ENCODE measurements around the gene ACER1. TPM values are rescaled to one million over a fixed set of nuclear protein-coding genes. Genes with fewer than 3 reads are reported as not detected.

Gene ACER1, protein sequence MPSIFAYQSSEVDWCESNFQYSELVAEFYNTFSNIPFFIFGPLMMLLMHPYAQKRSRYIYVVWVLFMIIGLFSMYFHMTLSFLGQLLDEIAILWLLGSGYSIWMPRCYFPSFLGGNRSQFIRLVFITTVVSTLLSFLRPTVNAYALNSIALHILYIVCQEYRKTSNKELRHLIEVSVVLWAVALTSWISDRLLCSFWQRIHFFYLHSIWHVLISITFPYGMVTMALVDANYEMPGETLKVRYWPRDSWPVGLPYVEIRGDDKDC
- under 1 TPM in 1 of 2 donors, not detected in 1; 0.11 TPM for total RNA-seq
- polyA plus RNA-seq (ENCODE audit: insufficient read length in 2 of 2): under 1 TPM in 1 of 2 donors, not detected in 1; 0.11 TPM
- long read RNA-seq, donor 1: 0 reads
- long read RNA-seq, donor 2: 0 reads
- long read RNA-seq, donor 3: 0 reads
- long read RNA-seq, donor 4: 0 reads

DNA sequence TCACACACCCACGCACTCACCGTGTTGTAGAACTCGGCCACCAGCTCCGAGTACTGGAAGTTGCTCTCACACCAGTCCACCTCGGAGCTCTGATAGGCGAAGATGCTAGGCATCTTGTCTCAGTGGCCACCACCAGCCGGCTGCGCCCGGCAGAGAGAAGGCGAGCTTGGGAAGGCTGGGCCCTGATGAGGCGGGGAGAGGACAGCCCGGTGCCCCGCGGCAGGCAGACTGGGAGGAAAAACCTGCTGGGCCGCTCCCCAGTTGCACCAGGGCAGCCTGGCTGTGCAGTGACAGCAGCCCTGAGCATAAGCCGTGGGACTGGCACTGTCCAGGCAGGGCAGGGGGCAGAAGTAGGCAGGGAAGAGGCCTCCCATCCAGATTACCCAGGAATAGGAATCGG, at the start of gene ACER1:
Gene ACER1, minus strand, starts transcription at position 174 of the 400 bp plus-strand sequence. Its CDS starts 61 bp downstream, at position 113.
- H3K9me3 ChIP-seq (ENCODE audit: control insufficient read depth, insufficient read depth, low read length): no peaks in the 10 kb centered on the region
- H3K4me1 ChIP-seq (ENCODE audit: control insufficient read depth, insufficient read depth, low read length): no peaks in the 10 kb centered on the region
- no peak for DNase-seq (ENCODE audit: low read depth in 4 of 6, low spot score in 6 of 6)
- H3K27me3 ChIP-seq (ENCODE audit: control insufficient read depth, insufficient read depth, low read length): no peaks in the 10 kb centered on the region
- no peak within 1 kb of the TSS for H3K4me3 ChIP-seq (ENCODE audit: low read depth, low read length)
- 79% methylated on average over 15 of the region's 17 CpGs for WGBS (ENCODE audit: insufficient coverage)
- no peaks in the 10 kb centered on the region for H3K36me3 ChIP-seq (ENCODE audit: control insufficient read depth, insufficient read depth, low read length)
- no peak within 1 kb of the TSS for H3K27ac ChIP-seq (ENCODE audit: low read depth, low read length)

DNA sequence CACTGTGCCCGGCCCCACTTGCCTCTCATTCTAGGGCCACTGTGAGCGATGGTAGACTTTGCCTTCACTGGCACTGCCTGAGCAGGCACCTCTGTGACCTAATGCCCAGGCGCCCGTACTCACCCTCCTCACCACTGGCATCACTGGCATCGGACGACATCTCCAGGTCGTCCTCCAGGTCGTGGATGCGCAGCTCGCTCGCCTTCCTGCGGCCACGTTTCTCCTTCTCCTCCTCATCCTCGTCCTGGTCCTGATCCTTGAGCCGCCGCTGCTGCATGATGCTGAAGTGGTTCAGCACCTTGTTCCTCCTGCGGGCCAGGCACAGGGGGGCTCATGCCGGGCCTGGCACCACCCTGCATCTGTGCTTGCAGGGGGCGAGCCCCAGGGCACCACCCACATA, 49.8 kb upstream of the ACER1 start:
- Histone ChIP-seq H3K27me3 (ENCODE audit: control insufficient read depth, insufficient read depth, low read length) (no peaks in the 10 kb centered on the region), H3K4me1 (ENCODE audit: control insufficient read depth, insufficient read depth, low read length) (no peaks in the 10 kb centered on the region), H3K4me3 (ENCODE audit: low read depth, low read length) (no peak overlapping the region), H3K9me3 (ENCODE audit: control insufficient read depth, insufficient read depth, low read length) (no peaks in the 10 kb centered on the region), H3K27ac (ENCODE audit: low read depth, low read length) (no peak overlapping the region), H3K36me3 (ENCODE audit: control insufficient read depth, insufficient read depth, low read length) (peaks cover 98% of the 10 kb centered on the region)
- DNase-seq (ENCODE audit: low read depth in 4 of 6, low spot score in 6 of 6): no peak
- WGBS (ENCODE audit: insufficient coverage): 96% methylated on average over 19 of the region's 19 CpGs

DNA sequence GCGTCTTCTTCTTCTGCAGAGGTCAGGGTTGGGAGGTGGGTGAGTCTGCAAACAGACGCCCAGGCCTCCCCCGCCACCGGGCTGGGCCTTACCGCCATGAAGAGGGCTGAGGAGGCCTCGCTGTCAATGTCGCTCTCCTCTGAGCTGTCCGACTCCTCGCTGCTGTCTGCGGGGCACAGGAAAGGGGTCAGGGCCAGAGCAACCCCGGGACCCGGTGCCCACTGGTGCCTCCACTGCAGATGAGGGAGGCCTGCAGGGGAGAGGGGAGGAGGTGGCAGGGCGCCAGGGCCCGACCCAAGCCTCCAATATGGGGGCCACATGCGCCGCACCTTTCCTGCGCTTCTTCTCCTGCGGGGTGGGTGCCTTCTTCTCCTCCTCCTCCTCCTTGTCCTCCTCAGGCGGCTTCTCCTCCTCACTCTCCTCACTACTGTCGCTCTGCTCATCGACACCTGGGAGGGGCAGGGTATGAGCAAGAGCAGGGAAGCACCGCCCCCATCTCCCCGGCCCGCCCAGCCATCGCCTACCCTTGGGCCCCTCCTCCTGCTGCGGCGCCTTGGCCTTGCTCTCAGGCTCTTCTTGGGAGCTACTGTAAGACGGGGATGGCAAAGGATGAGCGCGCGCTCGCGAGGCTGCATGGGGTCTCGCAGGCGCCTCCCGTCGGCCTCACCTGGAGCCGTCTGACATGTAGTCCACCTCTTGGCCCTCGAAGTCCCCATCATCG, 47.8 kb upstream of the ACER1 start:
- Histone ChIP-seq H3K9me3 (ENCODE audit: control insufficient read depth, insufficient read depth, low read length) (no peaks in the 10 kb centered on the region), H3K36me3 (ENCODE audit: control insufficient read depth, insufficient read depth, low read length) (peaks cover 90% of the 10 kb centered on the region), H3K4me3 (ENCODE audit: low read depth, low read length) (no peak overlapping the region), H3K4me1 (ENCODE audit: control insufficient read depth, insufficient read depth, low read length) (no peaks in the 10 kb centered on the region), H3K27ac (ENCODE audit: low read depth, low read length) (no peak overlapping the region), H3K27me3 (ENCODE audit: control insufficient read depth, insufficient read depth, low read length) (no peaks in the 10 kb centered on the region)
- no peak for DNase-seq (ENCODE audit: low read depth in 4 of 6, low spot score in 6 of 6)
- 98% methylated on average over 32 of the region's 40 CpGs for WGBS (ENCODE audit: insufficient coverage)

DNA sequence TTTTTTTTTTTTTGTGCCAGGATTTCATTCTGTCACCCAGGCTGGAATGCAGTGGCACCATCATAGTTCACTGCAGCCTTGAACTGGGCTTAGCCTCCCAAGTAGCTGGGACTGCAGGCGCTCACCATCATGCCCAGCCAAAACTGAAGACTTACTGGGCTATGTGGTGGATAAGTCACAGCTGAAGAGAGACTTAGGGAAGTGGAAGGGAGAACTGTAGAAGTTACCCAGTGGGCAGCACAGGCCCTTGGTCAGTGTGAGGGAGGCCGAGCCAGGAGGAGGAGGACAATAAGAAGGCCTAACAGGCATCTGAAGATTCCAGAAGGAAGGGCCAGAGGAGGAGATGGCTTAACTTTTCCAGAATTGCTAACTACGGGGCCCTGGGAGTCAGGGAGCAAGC, 46.3 kb upstream of the ACER1 start:
- no peak overlapping the region for H3K4me3 ChIP-seq (ENCODE audit: low read depth, low read length)
- H3K4me1 ChIP-seq (ENCODE audit: control insufficient read depth, insufficient read depth, low read length): no peaks in the 10 kb centered on the region
- H3K27ac ChIP-seq (ENCODE audit: low read depth, low read length): no peak overlapping the region
- WGBS (ENCODE audit: insufficient coverage): 100% methylated on average over 3 of the region's 3 CpGs
- peaks cover 90% of the 10 kb centered on the region for H3K36me3 ChIP-seq (ENCODE audit: control insufficient read depth, insufficient read depth, low read length)
- no peak for DNase-seq (ENCODE audit: low read depth in 4 of 6, low spot score in 6 of 6)
- no peaks in the 10 kb centered on the region for H3K27me3 ChIP-seq (ENCODE audit: control insufficient read depth, insufficient read depth, low read length)
- H3K9me3 ChIP-seq (ENCODE audit: control insufficient read depth, insufficient read depth, low read length): no peaks in the 10 kb centered on the region

DNA sequence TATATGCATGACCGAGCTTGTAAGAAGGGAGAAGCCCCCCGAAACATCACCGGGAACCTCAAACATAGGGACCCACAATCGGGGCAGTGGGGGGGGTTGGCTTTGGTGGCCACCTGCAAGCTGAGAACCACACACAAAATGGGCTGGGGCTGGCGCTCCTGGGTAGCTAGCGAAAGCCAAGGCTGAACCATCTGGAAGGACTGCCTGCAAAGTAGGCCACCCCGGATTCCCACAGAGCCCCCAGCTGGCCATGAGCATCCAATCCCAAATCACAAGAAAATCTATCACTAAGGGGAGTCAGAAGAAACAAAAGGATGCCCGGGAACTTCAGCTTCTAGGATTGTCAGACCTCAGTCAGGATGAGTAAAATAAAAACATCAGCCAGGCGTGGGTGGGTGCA, 45.1 kb upstream of the ACER1 start:
- Histone ChIP-seq H3K9me3 (ENCODE audit: control insufficient read depth, insufficient read depth, low read length) (no peaks in the 10 kb centered on the region), H3K27ac (ENCODE audit: low read depth, low read length) (peak overlapping the region; percentile 33), H3K36me3 (ENCODE audit: control insufficient read depth, insufficient read depth, low read length) (peaks cover 86% of the 10 kb centered on the region), H3K27me3 (ENCODE audit: control insufficient read depth, insufficient read depth, low read length) (no peaks in the 10 kb centered on the region), H3K4me3 (ENCODE audit: low read depth, low read length) (no peak overlapping the region), H3K4me1 (ENCODE audit: control insufficient read depth, insufficient read depth, low read length) (peaks cover 12% of the 10 kb centered on the region)
- WGBS (ENCODE audit: insufficient coverage): 90% methylated on average over 5 of the region's 9 CpGs
- no peak for DNase-seq (ENCODE audit: low read depth in 4 of 6, low spot score in 6 of 6)

DNA sequence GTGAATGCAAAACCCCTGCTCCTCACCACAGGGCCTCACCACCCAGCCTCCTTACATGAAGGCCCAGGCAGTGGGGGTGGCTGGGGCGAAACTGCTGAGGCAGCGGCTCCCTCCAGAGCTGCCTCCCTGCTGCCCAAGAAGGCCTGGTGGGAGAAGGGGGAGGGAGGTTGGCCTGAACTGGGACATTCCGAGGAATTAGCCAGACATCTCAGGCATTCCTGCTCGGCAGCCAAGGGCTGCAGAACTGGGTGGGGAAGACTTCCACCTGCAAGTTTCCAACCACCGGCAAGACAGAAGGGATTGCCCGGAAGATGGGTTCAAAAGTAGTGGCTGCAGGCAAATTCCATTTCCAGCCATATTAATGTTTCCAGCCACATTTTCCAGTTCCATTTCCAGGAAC, 44.6 kb upstream of the ACER1 start:
- WGBS (ENCODE audit: insufficient coverage): 56% methylated on average over 2 of the region's 6 CpGs
- no peak for DNase-seq (ENCODE audit: low read depth in 4 of 6, low spot score in 6 of 6)
- Histone ChIP-seq H3K4me1 (ENCODE audit: control insufficient read depth, insufficient read depth, low read length) (peaks cover 12% of the 10 kb centered on the region), H3K36me3 (ENCODE audit: control insufficient read depth, insufficient read depth, low read length) (peaks cover 82% of the 10 kb centered on the region), H3K9me3 (ENCODE audit: control insufficient read depth, insufficient read depth, low read length) (no peaks in the 10 kb centered on the region), H3K27ac (ENCODE audit: low read depth, low read length) (no peak overlapping the region), H3K27me3 (ENCODE audit: control insufficient read depth, insufficient read depth, low read length) (no peaks in the 10 kb centered on the region), H3K4me3 (ENCODE audit: low read depth, low read length) (no peak overlapping the region)

DNA sequence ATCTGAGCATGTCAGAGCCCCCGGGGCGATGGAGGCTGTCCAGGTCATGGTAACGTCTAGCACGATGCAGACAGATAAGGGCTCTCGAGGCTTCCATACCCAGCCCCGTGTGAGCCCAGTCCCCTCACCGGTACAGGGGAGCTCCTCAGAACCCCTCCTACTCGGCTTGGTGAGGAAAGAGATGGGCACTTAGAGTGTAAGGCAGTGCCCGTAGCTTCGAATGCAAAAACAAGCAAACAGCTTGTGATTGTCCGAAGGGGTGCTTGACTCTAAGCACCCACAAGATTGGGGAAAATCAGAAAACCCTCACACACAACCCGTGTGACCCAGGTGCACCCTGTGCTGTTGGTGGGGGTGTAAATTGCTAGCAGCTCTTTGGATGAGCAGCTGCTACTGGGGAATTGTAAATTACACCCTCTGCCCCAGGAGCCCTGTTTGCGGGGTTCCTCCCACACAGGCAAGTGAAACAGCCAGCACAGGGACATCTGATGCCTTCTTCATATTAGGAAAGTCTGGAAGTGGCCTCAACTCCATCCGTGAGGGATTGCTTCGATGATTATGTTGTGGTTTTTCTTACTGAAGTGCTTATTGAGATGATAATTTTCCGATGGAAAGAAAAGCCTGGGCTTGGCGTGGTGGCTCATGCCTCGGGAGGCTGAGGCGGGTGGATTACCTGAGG, 43.2 kb upstream of the ACER1 start:
- no peaks in the 10 kb centered on the region for H3K27me3 ChIP-seq (ENCODE audit: control insufficient read depth, insufficient read depth, low read length)
- no peak overlapping the region for H3K4me3 ChIP-seq (ENCODE audit: low read depth, low read length)
- H3K27ac ChIP-seq (ENCODE audit: low read depth, low read length): no peak overlapping the region
- DNase-seq (ENCODE audit: low read depth in 4 of 6, low spot score in 6 of 6): no peak
- H3K4me1 ChIP-seq (ENCODE audit: control insufficient read depth, insufficient read depth, low read length): peaks cover 23% of the 10 kb centered on the region
- peaks cover 68% of the 10 kb centered on the region for H3K36me3 ChIP-seq (ENCODE audit: control insufficient read depth, insufficient read depth, low read length)
- H3K9me3 ChIP-seq (ENCODE audit: control insufficient read depth, insufficient read depth, low read length): no peaks in the 10 kb centered on the region
- WGBS (ENCODE audit: insufficient coverage): 85% methylated on average over 7 of the region's 19 CpGs

DNA sequence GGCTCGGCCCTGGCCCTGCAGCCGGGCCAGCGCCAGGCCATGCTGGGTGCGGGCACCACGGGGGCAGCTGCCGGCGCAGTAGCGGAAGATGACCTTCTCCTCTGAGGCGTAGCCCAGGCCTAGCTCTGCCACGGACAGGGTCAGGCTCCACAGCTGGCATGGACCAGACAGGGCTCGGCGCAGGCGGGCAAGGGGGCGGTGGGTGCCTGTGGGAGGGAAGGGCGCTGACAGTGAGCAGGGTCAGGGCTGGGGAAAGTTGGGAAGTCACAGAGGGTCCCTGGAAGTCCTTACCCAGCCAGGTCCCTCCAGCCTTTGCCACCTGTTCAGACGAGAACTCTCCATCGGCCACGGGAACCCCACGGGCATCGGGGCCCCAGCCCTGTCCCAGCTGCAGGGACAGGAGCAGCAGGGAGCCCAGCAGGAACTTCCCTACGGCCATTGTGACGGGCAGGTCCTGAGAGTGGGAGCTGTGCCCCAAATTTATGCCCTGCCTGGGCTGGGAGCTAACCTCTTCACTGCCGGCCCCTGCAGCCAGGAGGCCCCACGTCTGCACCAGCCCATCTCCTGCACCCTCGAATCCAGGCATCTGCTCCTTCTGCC, 42.1 kb upstream of the ACER1 start, which contains the start of gene PSPN:
Gene PSPN, minus strand, starts transcription at position 523 of the 600 bp plus-strand sequence. Its CDS starts 84 bp downstream, at position 439.
- peaks cover 29% of the 10 kb centered on the region for H3K4me1 ChIP-seq (ENCODE audit: control insufficient read depth, insufficient read depth, low read length)
- DNase-seq (ENCODE audit: low read depth in 4 of 6, low spot score in 6 of 6): no peak
- H3K4me3 ChIP-seq (ENCODE audit: low read depth, low read length): no peak within 1 kb of the TSS
- WGBS (ENCODE audit: insufficient coverage): 87% methylated on average over 24 of the region's 25 CpGs
- peaks cover 57% of the 10 kb centered on the region for H3K36me3 ChIP-seq (ENCODE audit: control insufficient read depth, insufficient read depth, low read length)
- H3K27ac ChIP-seq (ENCODE audit: low read depth, low read length): no peak within 1 kb of the TSS
- H3K27me3 ChIP-seq (ENCODE audit: control insufficient read depth, insufficient read depth, low read length): no peaks in the 10 kb centered on the region
- H3K9me3 ChIP-seq (ENCODE audit: control insufficient read depth, insufficient read depth, low read length): no peaks in the 10 kb centered on the region

DNA sequence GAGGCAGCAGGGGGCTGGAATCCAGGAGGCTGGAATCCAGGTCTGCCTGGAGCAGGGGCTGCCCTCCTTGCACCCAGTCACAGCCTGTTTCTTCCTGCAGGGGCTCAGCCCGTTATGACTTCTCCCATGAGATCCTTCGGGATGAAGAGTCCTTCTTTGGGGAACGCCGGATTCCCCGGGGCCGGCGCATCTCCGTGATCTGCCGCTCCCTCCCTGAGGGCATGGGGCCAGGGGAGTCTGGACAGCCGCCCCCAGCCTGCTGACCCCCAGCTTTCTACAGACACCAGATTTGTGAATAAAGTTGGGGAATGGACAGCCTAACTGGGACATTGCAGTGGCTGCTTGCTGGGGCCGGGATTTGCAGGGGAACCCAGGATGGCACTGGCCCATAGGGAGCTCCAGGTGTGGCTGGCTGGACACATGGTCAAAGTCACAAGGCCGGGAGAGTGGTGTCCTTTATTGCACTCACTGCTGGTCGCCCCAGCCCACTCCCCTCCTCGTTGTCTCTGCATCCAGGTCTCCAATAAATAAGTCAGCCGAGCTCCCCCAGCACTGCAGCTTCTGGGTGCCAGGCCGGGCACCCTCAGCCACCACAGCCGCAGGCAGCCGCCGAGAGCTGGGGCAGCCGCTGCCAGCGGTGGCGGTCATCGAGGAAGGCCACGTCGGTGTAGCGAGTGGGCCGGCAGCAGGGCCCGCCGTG, 41.4 kb upstream of the ACER1 start:
- peaks cover 31% of the 10 kb centered on the region for H3K4me1 ChIP-seq (ENCODE audit: control insufficient read depth, insufficient read depth, low read length)
- peaks cover 50% of the 10 kb centered on the region for H3K36me3 ChIP-seq (ENCODE audit: control insufficient read depth, insufficient read depth, low read length)
- H3K27ac ChIP-seq (ENCODE audit: low read depth, low read length): no peak overlapping the region
- WGBS (ENCODE audit: insufficient coverage): 93% methylated on average over 26 of the region's 29 CpGs
- H3K4me3 ChIP-seq (ENCODE audit: low read depth, low read length): no peak overlapping the region
- H3K27me3 ChIP-seq (ENCODE audit: control insufficient read depth, insufficient read depth, low read length): no peaks in the 10 kb centered on the region
- H3K9me3 ChIP-seq (ENCODE audit: control insufficient read depth, insufficient read depth, low read length): no peaks in the 10 kb centered on the region
- DNase-seq (ENCODE audit: low read depth in 4 of 6, low spot score in 6 of 6): no peak

All from spinal cord (tissue), 10 donors.